Left cardiac atrium (tissue), 4 donors: Measurements from ENCODE around the gene CBLB. TPM values are rescaled to one million over a fixed set of nuclear protein-coding genes. Genes with fewer than 3 reads are reported as not detected.
"Not testable (repeated sequence)": the region's sequence is repeated elsewhere in the genome, so short reads cannot be mapped to it uniquely, and the experiment has no call there.

Source experiments
- ATAC-seq, 2 donors: fragments of 200-7000 bp; cut with Tn5 transposase; one replicate each; pipeline ENCODE4 v1.9.1; 2020; ENCODE audit warnings: mild to moderate bottlenecking in 2 of 2, moderate library complexity in 2 of 2
- DNase-seq: peaks from one replicate; pipeline ENCODE4 v3.0.0-alpha.2; 2020
- intact Hi-C, 2 donors: fragments of 100-400 bp; cut with DNase I; formaldehyde crosslinking; loops; one replicate each; pipeline versions ENCODE4 v1.14.1 to v1.15.1; 2022 to 2023
- total RNA-seq, 2 donors: library from RNA; stranded (reverse); fragmentation: NEBNext Ultra II Directional; extraction: Animal tissue kit (Norgen Biotek cat#: 25700); gene quantifications; one replicate each; pipeline ENCODE4 v1.2.1, GENCODE V29; 2021
- donor health status: DM: no; HTN: yes; CAD: no.
- donor health status: DM: no; HTN: yes; CAD: no; lungs with severe emphysema.
- donor health status: DM: yes; HTN: yes; CAD: no.
- donor health status: Dilated cardiomyopathy.

The CBLB gene
- total RNA-seq, 2 donors from 2014 or later: 35.7 to 41.1 TPM

DNA sequence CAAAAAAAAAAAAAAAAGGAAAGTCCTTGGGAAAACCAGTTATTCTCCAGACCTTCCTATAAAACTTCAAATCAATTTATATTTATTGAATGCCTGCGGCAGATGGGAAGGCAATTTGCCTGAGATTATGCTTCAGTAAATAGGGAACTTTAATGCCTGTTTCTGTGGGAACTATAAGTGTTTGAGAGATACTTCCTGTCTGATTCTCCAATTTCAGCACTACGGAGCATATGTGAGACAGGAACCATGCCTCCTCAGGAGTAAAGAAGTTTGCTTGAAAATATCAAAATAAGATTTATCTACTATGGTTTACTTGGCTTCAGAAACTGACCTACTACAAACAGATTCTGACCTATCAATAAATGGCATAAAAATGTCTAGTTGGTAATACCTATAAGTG is 135.5 kb downstream of the CBLB start:
- no peak for DNase-seq

DNA sequence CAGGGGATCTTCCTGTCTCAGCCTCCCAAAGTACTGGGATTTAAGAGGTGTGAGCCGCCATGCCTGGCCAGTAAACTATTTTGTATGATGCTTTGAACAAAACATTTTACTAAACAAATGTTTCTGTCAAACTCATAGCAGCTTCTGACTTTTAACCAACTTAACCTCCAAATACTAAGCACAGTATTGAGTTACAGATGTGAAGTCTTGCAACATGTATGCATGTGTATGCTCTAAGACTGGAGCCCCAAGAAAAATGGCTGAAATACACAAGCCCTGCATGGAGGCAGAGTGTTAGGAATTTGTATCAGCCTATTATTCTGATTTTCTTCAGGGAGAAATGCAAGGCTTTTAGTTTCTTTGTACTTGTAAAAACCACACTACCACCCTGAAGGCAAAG is 137.1 kb downstream of the CBLB start:
- DNase-seq (no peak), ATAC-seq (no peak)
- intact Hi-C loops: no loop called here

More for the DNA sequence above, 135.5 kb downstream of the CBLB start:
- no peak for ATAC-seq
- intact Hi-C loops: no loop called here

DNA sequence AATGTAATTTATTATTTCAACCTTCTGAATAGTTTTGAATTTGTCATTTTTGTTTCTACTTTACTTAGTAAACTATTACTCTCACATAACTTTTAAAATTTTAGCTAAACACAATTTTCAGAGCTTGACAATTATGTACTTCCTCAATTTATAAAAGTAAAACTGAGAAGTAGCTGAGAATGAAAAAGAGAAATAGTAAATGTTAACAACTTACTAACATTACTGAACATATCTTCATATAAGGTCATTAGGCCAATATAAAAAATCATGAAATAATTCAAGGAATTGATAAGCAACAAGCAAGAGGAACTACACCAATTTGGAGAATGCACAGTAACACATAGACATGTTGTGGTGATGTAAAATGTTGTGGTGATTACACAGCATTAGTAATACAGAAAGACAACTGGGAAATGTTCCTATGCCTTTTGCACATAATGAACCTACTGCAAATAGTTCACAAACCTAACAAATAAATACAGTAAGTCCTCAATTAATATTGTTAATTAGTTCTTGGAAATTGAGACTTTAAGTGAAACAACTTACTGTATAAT is 137.9 kb downstream of the CBLB start:
- DNase-seq: no peak
- no peak for ATAC-seq
- intact Hi-C loops: no loop called here

DNA sequence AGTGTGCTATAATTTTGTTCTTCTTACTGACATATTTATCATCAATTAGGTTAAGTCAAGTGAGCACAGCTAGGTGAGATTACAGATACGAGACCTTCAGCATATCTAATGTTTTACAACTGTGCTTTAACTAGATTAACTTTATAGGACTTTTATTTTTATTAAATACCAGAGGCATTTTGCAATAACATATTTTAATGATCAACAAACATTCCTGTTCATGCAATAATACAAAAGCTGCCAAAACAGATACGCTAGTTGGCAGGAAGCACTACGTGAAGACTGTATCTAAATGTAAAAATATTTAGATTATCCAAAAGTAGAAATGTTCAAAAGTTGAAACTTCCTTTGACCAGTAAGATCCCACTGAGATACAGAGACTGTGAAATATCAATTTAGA is 139.1 kb downstream of the CBLB start:
- intact Hi-C loops: no loop called here
- no peak for ATAC-seq
- no peak for DNase-seq

DNA sequence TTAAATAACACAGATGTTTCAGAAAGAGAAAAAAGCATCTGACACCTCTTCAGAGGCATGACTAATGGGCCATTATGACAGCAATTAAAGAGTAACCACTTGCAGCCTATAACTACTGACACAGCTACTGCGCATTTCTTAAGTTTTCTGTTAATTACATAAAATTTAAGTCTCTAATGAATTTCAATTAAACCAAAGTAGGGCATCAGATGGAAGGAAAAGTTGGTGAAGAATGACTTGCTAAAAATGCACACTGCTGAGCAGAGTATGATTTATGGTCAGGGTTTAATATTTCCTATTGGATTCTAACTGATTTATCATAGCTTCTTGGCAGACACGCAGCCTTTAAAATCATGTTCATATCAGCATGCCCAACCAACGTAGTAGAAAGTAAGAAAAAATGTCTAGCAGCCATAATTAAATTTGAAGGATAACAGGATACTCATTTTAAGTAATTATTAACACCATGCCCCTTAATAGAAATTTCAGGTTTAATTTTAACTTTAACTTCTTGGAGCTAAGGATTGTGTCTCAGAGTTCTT is 140.0 kb downstream of the CBLB start:
- intact Hi-C loops: no loop called here

DNA sequence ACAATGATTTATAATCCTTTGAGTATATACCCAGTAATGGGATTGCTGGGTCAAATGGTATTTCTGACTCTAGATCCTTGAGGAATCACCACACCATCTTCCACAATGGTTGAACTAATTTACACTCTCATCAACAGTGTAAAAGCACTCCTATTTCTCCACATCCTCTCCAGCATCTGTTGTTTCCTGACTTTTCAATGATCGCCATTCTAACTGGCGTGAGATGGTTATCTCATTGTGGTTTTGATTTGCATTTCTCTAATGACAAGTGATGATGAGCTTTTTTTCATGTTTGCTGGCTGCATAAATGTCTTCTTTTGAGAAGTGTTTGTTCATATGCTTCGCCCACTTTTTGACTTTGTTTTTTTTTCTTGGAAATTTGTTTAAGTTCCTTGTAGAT is 141.8 kb downstream of the CBLB start:
- ATAC-seq, DNase-seq, intact Hi-C loops: not testable (repeated sequence)

More for the DNA sequence above, 140.0 kb downstream of the CBLB start:
- no peak for ATAC-seq
- DNase-seq: no peak

DNA sequence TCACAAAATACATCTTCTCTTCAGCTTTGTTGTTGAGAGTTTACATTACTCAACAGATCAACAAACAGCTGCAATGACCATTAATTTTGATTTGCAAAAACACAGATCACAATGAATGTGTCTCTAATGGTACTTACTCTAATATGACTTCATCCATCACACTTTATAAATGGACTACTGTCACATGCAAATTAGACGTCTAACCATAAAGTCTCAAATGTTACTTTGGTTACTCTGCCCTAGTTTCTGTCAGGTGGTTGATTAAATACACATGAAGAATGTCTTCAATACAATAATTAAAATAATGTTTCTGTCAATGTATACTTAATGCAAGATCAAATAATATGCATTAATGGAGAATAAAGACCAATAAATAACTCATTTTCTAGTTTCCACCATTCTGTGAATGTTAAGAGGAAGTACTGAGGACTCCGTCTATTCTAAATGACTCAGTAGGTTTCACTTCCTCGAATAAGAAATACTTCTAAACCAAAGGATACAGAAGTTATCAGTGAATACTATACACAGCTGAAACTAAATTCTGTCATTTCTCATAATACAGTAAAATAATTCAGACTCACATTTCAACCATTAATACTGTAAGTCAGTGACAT is 145.8 kb downstream of the CBLB start:
- DNase-seq: no peak
- intact Hi-C loops: no loop called here
- ATAC-seq: peak in 1 of 2 donors; percentile 51

DNA sequence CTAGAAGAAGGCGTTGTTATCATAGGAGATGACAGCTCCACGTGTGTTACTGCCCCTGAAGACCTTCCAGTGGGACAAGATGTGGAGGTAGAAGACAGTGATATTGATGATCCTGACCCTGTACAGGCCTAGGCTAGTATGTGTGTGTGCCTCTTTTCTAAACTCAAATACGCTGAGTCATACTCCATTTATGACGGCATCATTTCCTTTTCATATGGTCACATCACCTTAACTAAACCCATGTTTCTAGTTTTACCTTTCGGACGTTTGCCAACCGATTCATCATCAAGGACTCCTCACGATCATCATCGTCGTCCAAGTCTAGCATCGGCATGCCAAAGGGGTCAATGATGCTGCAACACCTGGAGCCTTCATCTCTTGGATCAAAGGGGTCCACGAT is 149.0 kb downstream of the CBLB start:
- DNase-seq (no peak), ATAC-seq (no peak)
- intact Hi-C loops: no loop called here

DNA sequence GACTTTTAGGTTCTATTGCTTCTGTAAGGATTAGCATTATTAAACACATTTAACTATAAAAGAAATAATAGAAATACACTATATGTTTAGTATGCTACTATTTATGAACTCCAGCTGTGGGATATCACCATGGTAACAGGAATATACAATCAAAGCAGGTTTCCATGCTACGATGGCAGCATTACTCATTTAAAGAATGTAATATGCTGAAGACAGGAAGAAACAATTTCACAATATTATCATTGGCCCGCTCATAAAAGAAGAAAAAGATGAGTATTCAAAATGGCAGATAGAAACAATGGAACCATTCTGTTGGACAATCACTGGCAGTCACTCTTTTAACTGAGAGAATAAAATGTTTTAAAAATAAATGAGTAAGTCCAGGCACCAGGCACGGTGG is 153.4 kb downstream of the CBLB start:
- ATAC-seq: no peak
- intact Hi-C loops: no loop called here

DNA sequence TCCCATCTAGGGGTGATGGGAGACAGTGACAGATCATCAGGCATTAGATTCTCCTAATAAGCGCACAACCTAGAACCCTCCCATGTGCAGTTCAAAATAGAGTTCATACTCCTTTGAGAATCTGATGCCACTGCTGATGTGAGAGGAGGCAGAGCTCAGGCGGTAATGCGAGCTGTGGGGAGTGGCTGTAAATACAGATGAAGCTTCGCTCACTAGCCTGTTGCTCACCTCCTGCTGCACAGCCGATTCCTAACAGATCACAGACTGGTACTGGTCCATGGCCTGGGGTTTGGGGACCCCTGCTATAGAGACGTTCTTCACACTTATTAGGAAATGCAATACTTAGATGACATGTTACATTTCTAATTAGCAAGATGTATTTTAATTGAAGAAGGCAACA is 154.4 kb downstream of the CBLB start:
- DNase-seq (no peak), ATAC-seq (no peak)
- intact Hi-C loops: no loop called here

More for the DNA sequence above, 153.4 kb downstream of the CBLB start:
- no peak for DNase-seq

DNA sequence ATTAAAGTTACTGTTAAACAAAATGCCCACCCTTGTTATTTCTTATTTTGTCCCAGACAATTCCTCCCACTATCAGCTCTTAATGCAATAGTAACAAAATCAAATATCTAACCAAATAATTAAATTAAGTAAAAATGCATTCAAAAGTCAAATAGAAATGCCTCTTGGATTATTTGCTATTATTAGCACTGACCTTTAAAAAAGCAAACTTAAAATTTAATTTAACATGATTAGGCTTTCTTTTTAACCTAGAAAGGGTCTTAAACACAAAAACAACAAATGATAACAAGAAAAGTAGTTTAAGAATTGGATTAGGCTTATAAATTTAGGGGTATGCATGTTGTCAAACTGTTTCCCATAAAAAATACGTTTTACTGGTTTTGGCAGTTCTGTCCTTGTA is 159.8 kb downstream of the CBLB start:
- DNase-seq: no peak
- intact Hi-C loops: no loop called here

DNA sequence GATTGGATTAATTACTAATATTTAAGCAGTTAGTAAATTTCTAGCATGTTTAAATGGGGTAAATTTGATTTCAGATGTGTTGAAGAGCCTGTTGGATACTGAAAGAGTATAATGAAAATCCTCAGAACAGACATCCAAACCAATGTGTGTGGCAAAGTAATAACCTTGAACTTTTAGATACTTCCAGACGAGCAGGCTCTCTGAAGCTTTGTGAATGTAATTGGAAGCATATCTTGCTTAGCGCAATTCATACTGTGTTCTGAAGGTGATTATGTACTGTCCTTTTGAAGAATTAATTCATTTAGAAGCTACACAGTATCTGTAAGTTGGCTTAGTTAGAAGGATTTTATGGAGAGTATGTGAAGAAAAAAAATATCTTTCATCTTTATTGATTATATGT is 161.8 kb downstream of the CBLB start:
- ATAC-seq (no peak), DNase-seq (no peak)
- intact Hi-C loops: no loop called here

More for the DNA sequence above, 159.8 kb downstream of the CBLB start:
- ATAC-seq: no peak

DNA sequence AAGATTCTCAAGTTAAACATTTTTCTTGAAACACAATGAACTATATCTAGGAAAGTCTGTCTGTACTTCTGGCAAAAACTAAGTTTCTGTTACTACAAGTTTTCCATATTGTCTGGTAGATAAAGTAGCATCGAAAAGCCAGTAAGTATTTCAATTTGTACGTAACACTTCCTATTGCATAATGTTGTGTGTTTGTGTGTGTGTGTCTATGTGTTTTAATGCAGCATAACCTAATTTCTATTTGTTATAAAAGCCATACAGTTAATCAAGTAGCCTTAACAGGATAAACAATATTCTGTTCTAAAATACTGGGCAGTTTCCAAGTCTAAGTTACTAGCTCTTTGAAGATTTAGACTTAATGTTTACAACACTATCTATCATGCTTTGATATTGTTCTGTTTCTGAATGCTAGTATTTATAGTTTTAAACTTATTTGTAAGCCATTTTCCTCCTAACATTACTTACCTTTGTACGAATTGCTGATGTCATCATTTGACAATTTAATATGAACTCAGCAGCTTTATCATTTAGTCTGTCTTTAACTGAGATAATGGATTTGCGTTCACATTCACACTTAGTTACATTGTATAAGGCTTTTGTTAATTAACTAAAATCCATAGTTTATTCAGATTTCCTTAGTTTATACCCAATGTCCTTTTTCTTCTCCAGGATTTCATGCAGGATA is 163.9 kb downstream of the CBLB start:
- intact Hi-C loops: no loop called here
- ATAC-seq: no peak
- DNase-seq: no peak

DNA sequence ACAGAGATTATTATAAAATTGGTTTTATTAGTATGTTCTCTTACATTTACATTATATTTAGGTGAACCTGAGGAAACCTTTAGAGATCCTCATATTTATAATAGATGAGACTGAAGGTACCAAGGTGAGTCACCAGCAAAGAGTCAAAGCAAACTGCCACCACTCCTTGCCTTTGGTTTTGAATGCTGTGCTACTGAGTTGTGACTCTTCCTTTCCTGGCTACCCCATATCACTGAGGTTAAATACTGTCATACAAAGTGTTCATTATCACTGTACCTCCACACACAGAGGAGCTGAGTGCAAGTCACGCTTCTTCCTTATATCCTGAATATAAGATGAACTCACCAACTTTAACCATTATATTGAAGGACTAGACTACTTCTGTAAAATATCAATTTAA is 168.2 kb downstream of the CBLB start:
- DNase-seq (no peak), ATAC-seq (no peak)
- intact Hi-C loops: no loop called here

DNA sequence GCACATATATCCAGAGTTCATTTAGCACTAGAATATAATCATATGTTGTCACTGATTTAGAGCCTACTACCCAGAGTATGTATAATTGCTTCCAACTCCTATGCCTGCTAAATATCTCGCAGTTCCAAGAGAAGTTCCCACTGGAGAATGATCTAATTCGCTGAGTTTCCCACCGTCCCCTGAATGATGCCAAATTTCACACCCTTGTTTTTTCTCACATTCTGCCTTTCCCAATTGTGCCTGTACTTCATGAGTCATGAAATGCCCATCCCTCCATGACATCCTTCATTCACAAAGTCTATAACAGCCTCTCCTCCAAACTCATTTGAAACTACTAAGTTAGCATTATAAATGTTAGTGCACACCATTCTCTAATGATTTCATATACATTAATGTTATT is 177.2 kb downstream of the CBLB start:
- ATAC-seq (peak; percentile 44 to 73), DNase-seq (no peak)
- intact Hi-C loops: no loop called here

DNA sequence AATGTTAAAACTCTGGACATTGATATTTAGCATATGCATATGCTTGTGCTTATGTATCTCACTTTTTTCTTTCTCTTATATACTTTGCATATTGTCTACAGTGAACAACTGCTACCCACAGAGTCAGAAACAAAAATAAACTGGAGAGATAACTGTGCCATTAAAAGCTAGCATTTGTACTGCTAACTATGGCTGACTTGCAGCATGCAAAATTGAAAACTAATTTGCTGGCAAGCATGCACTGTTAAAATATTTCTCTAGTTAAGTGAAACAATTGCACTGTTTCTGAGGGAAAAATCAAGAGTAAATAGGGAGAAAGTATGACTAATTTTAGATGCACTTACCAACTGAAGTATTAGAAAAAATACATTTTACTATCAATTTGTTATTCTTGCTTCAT is 177.8 kb downstream of the CBLB start:
- intact Hi-C loops: no loop called here
- peak in 1 of 2 donors; percentile 34 for ATAC-seq

DNA sequence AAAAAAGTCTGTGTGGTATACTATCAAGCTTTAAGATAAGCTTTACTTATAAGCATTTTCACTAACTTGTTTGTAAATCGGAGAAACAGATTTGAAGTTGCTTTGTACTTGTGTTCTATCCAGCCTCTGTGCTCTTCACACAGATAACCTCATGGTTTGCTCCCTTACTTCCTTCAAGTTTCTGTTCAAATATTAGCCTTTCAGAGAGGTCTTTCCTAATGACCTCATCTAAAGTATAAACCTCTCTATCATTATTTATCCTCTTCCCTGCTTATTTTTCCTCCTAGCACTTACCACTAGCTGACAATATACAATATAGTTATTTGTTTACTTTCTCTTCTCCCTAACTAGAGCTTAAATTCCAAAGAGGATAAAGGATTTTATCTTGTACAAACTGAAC is 180.0 kb downstream of the CBLB start:
- DNase-seq: no peak
- intact Hi-C loops: loop anchor here (5.0 to 10.0 kb wide), 3 partner anchors 166 to 923 kb away; no protein-coding TSS in a partner anchor
- ATAC-seq: no peak

More for the DNA sequence above, 177.8 kb downstream of the CBLB start:
- no peak for DNase-seq

DNA sequence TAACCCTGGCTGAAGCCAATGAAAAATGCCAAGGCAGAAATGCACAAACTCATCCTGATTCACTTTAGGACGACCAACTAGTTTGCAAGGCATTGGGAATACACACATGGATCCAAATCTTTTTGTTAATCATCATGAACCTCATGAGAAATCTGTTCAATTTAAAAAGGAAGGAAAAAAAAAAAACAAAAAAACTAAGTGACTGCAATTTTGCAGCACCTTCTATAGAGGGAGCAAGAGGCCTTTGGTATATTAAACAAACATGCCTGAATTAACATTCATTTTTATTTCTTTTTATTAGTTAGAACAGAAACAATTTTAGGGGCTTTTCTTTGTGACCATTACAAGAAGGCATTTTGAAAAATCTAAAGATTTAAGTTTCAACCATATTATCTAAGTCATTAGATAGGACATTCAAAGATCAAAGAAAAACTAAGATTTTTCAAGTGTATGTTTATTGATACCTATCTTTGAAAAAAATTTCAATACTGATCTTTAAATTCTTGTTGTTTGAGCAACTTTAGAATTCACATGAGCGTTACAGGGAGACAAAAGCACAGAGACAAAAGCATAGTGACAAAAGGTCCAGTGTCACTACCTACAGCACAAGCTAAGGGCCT is 182.4 kb downstream of the CBLB start:
- ATAC-seq: no peak
- no peak for DNase-seq
- intact Hi-C loops: loop anchor here (5.0 to 10.0 kb wide), 3 partner anchors 168 to 926 kb away; no protein-coding TSS in a partner anchor

DNA sequence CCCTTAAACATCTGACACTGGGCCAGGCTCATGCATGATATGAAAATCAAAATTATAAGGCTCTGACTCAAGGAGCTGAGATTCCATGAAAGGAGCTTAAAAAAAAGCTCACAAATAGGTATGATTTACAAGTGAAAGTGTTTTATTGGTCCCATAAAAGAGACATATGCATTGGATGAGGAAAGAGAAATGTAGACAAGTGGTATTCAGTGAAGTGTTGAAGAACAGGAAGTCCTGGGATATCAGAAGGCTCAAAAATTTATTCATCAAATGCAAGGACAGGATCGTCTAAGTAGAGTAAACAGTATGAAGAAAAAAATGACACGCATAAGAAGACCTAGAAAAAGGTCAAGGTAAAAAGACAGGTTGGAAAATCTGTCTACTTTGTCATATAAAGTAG is 188.9 kb downstream of the CBLB start:
- ATAC-seq (no peak), DNase-seq (no peak)
- intact Hi-C loops: loop anchor here in 1 of 2 donors (10.0 kb wide), 1 partner anchor 175 kb away; no protein-coding TSS in a partner anchor

DNA sequence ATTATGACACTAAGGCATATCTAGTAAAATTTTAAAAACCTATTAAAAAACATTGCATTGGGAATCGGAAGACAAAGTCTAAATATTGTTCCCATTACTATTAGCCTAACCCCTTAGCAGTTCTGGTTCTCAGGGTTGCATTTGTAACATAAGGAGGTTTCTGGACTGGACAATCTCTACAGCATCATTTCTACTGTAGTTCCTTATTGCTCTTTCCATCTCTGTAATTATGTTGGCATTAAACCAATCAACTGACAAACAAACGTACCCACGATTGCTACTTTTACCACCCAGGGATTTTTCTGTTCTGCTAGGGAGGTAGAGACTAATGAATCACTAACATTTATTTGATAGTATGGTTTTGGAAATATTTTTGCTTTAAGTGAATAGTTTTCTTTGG is 190.8 kb downstream of the CBLB start:
- no peak for DNase-seq
- intact Hi-C loops: no loop called here

More for the DNA sequence above, 190.8 kb downstream of the CBLB start:
- ATAC-seq: no peak
